A673 (cell line): ENCODE results near the gene CBY3. TPM values are rescaled to one million over a fixed set of nuclear protein-coding genes. Genes with fewer than 3 reads are reported as not detected.
"Not testable (repeated sequence)": the region's sequence is repeated elsewhere in the genome, so short reads cannot be mapped to it uniquely, and the experiment has no call there.

ENCODE experiments used
- BruUV-seq: library from RNA; stranded (reverse); fragments of 400-500 nt; replicated peaks from 2 replicates; lab custom pipeline; 2021; lab: Mats Ljungman, UMichigan
- CTCF ChIA-PET: fragments of 300-600 bp; sonication (Branson Sonifier 250); formaldehyde crosslinking; loops from one replicate; lab custom pipeline; 2022; ENCODE audit warnings: antibody characterized with exemption; lab: Charles Lee
- POLR2A ChIA-PET: fragments of 300-600 bp; sonication (Branson Sonifier 250); formaldehyde crosslinking; loops from one replicate; lab custom pipeline; 2022; ENCODE audit warnings: antibody characterized with exemption; ENCODE audit not compliant: low non-redundant PET; lab: Charles Lee
- DNase-seq: peaks from one replicate; pipeline ENCODE4 v3.0.0-alpha.2; 2015; ENCODE audit warnings: low spot score
- H3K27ac ChIP-seq: fragments of 200-600 bp; sonication (generic); 2 replicates; pipeline ENCODE4 v1.5.1; 2016; ENCODE audit warnings: mixed run types, low read depth, mild to moderate bottlenecking, mixed read lengths, antibody characterized with exemption, low read length; ENCODE audit not compliant: poor library complexity, severe bottlenecking
- H3K27me3 ChIP-seq: fragments of 200-600 bp; sonication (generic); replicated peaks from 2 replicates; pipeline ENCODE4 v1.6.1; 2017; ENCODE audit warnings: mixed run types, low read depth, mild to moderate bottlenecking, mixed read lengths, antibody characterized with exemption, low read length; ENCODE audit not compliant: insufficient read depth, poor library complexity
- H3K36me3 ChIP-seq: fragments of 200-600 bp; sonication (generic); 2 replicates; pipeline ENCODE4 v1.6.1; 2016; ENCODE audit warnings: mixed run types, mild to moderate bottlenecking, mixed read lengths, antibody characterized with exemption, low read length; ENCODE audit not compliant: insufficient read depth, poor library complexity, severe bottlenecking
- H3K4me1 ChIP-seq: fragments of 200-600 bp; sonication (generic); 2 replicates; pipeline ENCODE4 v1.6.1; 2017; ENCODE audit warnings: mixed run types, mild to moderate bottlenecking, mixed read lengths, antibody characterized with exemption, low read length; ENCODE audit not compliant: insufficient read depth, poor library complexity, severe bottlenecking
- H3K4me3 ChIP-seq: fragments of 200-600 bp; sonication (generic); 2 replicates; pipeline ENCODE4 v1.5.1; 2016; ENCODE audit warnings: low read depth, mixed run types, mild to moderate bottlenecking, mixed read lengths, low read length; ENCODE audit not compliant: poor library complexity, severe bottlenecking
- H3K9me3 ChIP-seq: fragments of 200-600 bp; sonication (generic); 2 replicates; pipeline ENCODE4 v1.6.1; 2016; ENCODE audit warnings: mixed run types, low read depth, mild to moderate bottlenecking, mixed read lengths, antibody characterized with exemption, low read length; ENCODE audit not compliant: poor library complexity, severe bottlenecking
- EZH2 ChIP-seq: fragments of 200-600 bp; sonication (generic); IDR thresholded peaks from 2 replicates; pipeline ENCODE4 v1.6.1; 2017; ENCODE audit warnings: borderline replicate concordance, low read depth, mild to moderate bottlenecking, mixed read lengths, antibody characterized with exemption, low read length; ENCODE audit not compliant: poor library complexity, severe bottlenecking
- intact Hi-C: fragments of 100-400 bp; cut with micrococcal nuclease; formaldehyde crosslinking; loops from one replicate; pipeline ENCODE4 v1.10.0; 2022; ENCODE audit not compliant: unreplicated experiment
- total RNA-seq: library from RNA; stranded (reverse); gene quantifications from 2 replicates; pipeline ENCODE4 v1.2.3, GENCODE V29; 2021
- TF ChIP-seq, protein P1 (sequence below): fragments of 300-800, 200-600 bp; sonication (generic); conservative IDR thresholded peaks from 2 replicates; pipeline ENCODE4 v1.5.1; 2017; ENCODE audit warnings: low read depth, mild to moderate bottlenecking, antibody characterized with exemption, low read length, moderate library complexity, mixed read lengths

The CBY3 gene
- total RNA-seq, 1 experiment from 2014 or later = not detected

DNA sequence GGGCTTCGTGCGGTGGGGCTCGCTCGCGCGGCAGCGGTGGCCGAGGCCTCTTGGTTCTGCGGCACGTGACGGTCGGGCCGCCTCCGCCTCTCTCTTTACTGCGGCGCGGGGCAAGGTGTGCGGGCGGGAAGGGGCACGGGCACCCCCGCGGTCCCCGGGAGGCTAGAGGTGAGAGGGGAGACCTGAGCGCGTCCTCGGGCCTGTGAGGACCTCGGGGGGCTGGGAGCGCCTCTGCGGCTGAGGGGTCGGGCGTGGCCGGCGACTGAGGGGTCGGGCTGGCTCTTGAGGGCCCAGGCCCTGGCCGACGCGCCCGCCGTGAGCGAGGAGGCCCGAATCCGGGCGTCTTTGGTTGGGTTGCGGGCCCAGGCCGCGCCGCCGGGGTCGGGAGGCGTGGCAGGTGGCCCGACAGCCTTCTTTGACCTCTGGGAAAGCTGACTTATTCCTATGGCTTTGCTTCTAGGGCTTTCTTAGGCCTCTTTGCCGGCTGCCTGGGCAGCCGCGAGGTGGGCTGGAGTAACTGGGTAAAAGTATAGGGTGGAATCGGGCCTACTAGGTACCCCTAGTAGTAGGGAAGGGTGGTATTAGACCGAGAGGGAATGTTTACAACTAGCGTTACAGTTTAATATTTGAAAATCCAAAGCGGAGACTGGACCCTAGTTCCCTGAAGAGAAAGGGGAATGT is 18.2 kb upstream of the CBY3 start, which contains the start of gene CANX:
Gene CANX (plus strand): TSS at position 33 of the 681 bp plus-strand sequence. CDS start 6,715 bp downstream, outside the sequence.
- H3K4me1 ChIP-seq = peaks cover 8% of the 10 kb centered on the region
- intact Hi-C loops = no loop called here
- DNase-seq = no peak
- TF ChIP-seq EZH2 = no peak
- TF ChIP-seq, protein P1, sequence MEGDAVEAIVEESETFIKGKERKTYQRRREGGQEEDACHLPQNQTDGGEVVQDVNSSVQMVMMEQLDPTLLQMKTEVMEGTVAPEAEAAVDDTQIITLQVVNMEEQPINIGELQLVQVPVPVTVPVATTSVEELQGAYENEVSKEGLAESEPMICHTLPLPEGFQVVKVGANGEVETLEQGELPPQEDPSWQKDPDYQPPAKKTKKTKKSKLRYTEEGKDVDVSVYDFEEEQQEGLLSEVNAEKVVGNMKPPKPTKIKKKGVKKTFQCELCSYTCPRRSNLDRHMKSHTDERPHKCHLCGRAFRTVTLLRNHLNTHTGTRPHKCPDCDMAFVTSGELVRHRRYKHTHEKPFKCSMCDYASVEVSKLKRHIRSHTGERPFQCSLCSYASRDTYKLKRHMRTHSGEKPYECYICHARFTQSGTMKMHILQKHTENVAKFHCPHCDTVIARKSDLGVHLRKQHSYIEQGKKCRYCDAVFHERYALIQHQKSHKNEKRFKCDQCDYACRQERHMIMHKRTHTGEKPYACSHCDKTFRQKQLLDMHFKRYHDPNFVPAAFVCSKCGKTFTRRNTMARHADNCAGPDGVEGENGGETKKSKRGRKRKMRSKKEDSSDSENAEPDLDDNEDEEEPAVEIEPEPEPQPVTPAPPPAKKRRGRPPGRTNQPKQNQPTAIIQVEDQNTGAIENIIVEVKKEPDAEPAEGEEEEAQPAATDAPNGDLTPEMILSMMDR = no peak
- H3K36me3 ChIP-seq = peaks cover 30% of the 10 kb centered on the region
- H3K9me3 ChIP-seq = no peaks in the 10 kb centered on the region
- ChIA-PET CTCF (no interaction called here), POLR2A (no interaction called here)
- H3K4me3 ChIP-seq = peak within 1 kb of the TSS; percentile 97
- H3K27ac ChIP-seq = peak within 1 kb of the TSS; percentile 96
- no TSS peak for BruUV-seq
- no peaks in the 10 kb centered on the region for H3K27me3 ChIP-seq

DNA sequence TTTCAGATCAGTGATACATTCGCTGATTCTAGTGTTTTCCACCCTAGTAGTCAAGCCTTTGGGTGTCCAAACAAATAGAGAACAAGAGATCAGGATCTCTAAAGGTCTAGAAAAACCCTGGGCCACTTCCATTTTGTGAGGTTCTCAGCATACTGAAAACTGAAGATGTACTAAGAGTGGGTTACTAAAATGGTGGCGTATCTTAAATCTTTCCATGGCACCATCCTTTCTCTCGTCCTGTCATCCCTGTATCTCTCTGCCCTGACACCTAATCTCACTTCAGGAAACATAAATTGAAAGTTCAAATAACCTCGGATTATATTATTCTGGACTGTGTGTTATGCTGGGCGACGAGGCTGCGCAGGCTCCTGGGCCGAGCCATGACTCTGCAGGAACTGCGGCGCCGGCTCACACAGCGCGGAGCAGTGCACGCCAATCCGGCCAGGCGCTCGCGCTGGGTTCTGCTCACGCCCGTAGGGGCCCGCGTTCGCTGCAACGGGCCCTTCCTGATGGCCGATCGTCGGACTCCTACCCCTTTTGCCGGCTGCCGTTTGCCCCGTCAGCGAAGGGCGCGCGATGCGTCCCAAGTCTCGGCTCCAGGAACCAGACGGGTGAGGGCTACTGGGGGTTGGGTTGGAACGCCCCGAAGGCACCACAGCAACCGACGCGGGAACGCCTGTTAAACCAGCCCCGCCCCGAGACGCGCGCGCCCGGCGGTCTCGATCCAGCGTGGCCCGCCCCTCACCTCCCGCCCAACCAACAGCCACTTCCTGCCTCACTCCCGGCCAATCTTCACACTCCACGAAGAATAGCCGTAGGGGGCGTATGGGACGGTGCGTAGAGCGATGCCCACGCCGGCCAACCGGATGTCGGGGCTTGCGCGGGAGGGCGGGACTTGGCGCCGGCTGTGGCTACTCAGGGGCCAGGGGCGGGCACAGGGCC is 17.4 kb upstream of the CBY3 start:
- POLR2A ChIA-PET = no interaction called here
- BruUV-seq = TSS peak; percentile 96
- H3K4me1 ChIP-seq = peaks cover 8% of the 10 kb centered on the region
- H3K9me3 ChIP-seq = no peaks in the 10 kb centered on the region
- H3K36me3 ChIP-seq = peaks cover 23% of the 10 kb centered on the region
- TF ChIP-seq EZH2 = no peak
- TF ChIP-seq, protein P1 = no peak
- CTCF ChIA-PET = no interaction called here
- intact Hi-C loops = no loop called here
- peak overlapping the region; percentile 96 for H3K27ac ChIP-seq
- peak; percentile 99 for DNase-seq
- H3K27me3 ChIP-seq = no peaks in the 10 kb centered on the region
- H3K4me3 ChIP-seq = peak overlapping the region; percentile 97

DNA sequence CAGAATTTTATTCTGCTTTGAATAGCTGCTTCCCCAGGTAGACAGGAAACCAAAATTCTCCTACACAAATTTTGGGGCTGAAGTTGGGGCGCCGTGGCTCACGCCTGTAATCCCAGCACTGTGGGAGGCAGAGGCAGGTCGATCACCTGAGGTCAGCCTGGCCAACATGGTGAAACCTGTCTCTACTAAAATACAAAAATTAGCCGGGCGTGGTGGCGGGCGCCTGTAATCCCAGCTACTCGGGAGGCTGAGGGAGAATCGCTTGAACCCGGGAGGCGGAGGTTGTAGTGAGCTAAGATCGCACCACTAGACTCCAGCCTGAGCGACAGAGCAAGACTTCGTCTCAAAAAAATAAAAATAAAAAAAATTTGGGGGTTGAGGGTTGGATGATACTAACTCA is 16.7 kb upstream of the CBY3 start:
- CTCF ChIA-PET, POLR2A ChIA-PET, intact Hi-C loops, H3K4me1 ChIP-seq, H3K9me3 ChIP-seq, H3K27me3 ChIP-seq, BruUV-seq, DNase-seq: not testable (repeated sequence)
- H3K4me3 ChIP-seq = peak overlapping the region; percentile 97
- peak overlapping the region; percentile 96 for H3K27ac ChIP-seq
- peaks cover 17% of the 10 kb centered on the region for H3K36me3 ChIP-seq
